H1 (cell line): Measurements from ENCODE around the gene PAWR. TPM values are rescaled to one million over a fixed set of nuclear protein-coding genes. Genes with fewer than 3 reads are reported as not detected.

Experiments used
- CTCF ChIA-PET: fragments of 300-600 bp; sonication (Branson Sonifier 250); formaldehyde crosslinking; loops from one replicate; lab custom pipeline; 2021; ENCODE audit not compliant: partially characterized antibody; lab: Charles Lee
- POLR2A ChIA-PET: fragments of 300-600 bp; sonication (Branson Sonifier 250); formaldehyde crosslinking; loops from one replicate; lab custom pipeline; 2021; ENCODE audit warnings: inconsistent platforms; ENCODE audit not compliant: partially characterized antibody; lab: Charles Lee
- DNase-seq, 2 experiments: peaks; one replicate each; pipeline versions ENCODE4 v3.0.0 to v3.0.0-alpha.2; 2010 to 2022; ENCODE audit warnings: low spot score in 2 of 2, low read depth in 1 of 2, mixed read lengths in 1 of 2
- FAIRE-seq: peaks from 2 replicates; lab custom pipeline; 2011; peaks lifted over from hg19 to GRCh38; lab: Jason Lieb, UNC
- H2AFZ ChIP-seq: 2 replicates; pipeline ENCODE4 v1.8.1; 2012; ENCODE audit warnings: low read length, inconsistent platforms
- H2AK5ac ChIP-seq: 2 replicates; pipeline ENCODE4 v1.6.1; 2013; ENCODE audit warnings: low read depth, low read length
- H2BK120ac ChIP-seq: replicated peaks from 2 replicates; pipeline ENCODE3; 2013; ENCODE audit warnings: low read depth, low read length, inconsistent platforms
- H2BK12ac ChIP-seq: 2 replicates; pipeline ENCODE4 v1.6.1; 2013; ENCODE audit warnings: low read depth, low read length
- H2BK15ac ChIP-seq: 2 replicates; pipeline ENCODE4 v1.6.1; 2013; ENCODE audit warnings: low read length
- H2BK20ac ChIP-seq: 2 replicates; pipeline ENCODE4 v1.6.1; 2013; ENCODE audit warnings: low read length
- H2BK5ac ChIP-seq: 2 replicates; pipeline ENCODE4 v1.6.1; 2013; ENCODE audit warnings: low read depth, low read length
- H3K14ac ChIP-seq: 2 replicates; pipeline ENCODE4 v1.6.1; 2013; ENCODE audit warnings: inconsistent platforms; ENCODE audit not compliant: insufficient read length
- H3K18ac ChIP-seq: 2 replicates; pipeline ENCODE4 v1.6.1; 2013; ENCODE audit warnings: low read length; ENCODE audit errors: extremely low read depth
- H3K23ac ChIP-seq: 2 replicates; pipeline ENCODE4 v1.6.1; 2013; ENCODE audit warnings: inconsistent platforms; ENCODE audit not compliant: insufficient read length
- H3K23me2 ChIP-seq: 2 replicates; pipeline ENCODE4 v1.6.1; 2013; ENCODE audit warnings: low read depth, low read length
- H3K27ac ChIP-seq: 2 replicates; pipeline ENCODE4 v1.6.1; 2011; ENCODE audit warnings: low read depth, low read length, inconsistent platforms
- H3K27me3 ChIP-seq, 4 experiments: replicated peaks in 1 of 4; 1 replicate in 1 of 4; 2 replicates in 3 of 4; pipeline versions ENCODE4 v1.6.1 to v1.8.1; 2011 to 2013; ENCODE audit warnings: low read length in 3 of 4, mild to moderate bottlenecking in 3 of 4, inconsistent platforms in 2 of 4, mixed read lengths in 2 of 4, moderate library complexity in 1 of 4; ENCODE audit not compliant: control insufficient read depth in 3 of 4, insufficient read depth in 3 of 4; ENCODE audit errors: extremely low read depth in 1 of 4
- H3K36me3 ChIP-seq, 4 experiments: 2 replicates each; pipeline versions ENCODE4 v1.6.1 to v1.8.1; 2011 to 2013; ENCODE audit warnings: mild to moderate bottlenecking in 4 of 4, low read length in 3 of 4, moderate library complexity in 2 of 4, control low read depth in 1 of 4, inconsistent platforms in 1 of 4; ENCODE audit not compliant: insufficient read depth in 4 of 4, control insufficient read depth in 2 of 4
- H3K4ac ChIP-seq: replicated peaks from 2 replicates; pipeline ENCODE3; 2013; ENCODE audit warnings: low read length, low read depth, mixed read lengths, inconsistent platforms; ENCODE audit not compliant: insufficient read length
- H3K4me1 ChIP-seq, 4 experiments: replicated peaks in 1 of 4; 1 replicate in 1 of 4; 2 replicates in 3 of 4; pipeline versions ENCODE4 v1.6.1 to v1.8.1; 2011 to 2013; ENCODE audit warnings: low read length in 3 of 4, inconsistent platforms in 2 of 4, mixed read lengths in 1 of 4; ENCODE audit not compliant: insufficient read depth in 4 of 4, control insufficient read depth in 3 of 4
- H3K4me2 ChIP-seq, 2 experiments: 2 replicates each; pipeline versions ENCODE4 v1.6.1 to v1.8.1; 2011 to 2013; ENCODE audit warnings: low read depth in 2 of 2, low read length in 2 of 2, control low read depth in 1 of 2, inconsistent platforms in 1 of 2, mild to moderate bottlenecking in 1 of 2; ENCODE audit not compliant: insufficient read depth in 1 of 2
- H3K4me3 ChIP-seq, 4 experiments: fragments of 200-600, 300-600 bp in 1 of 4; sonication (generic), shearing (Covaris generic), sonication (Bioruptor Twin) in 1 of 4; 2 replicates each; pipeline versions ENCODE4 v1.5.1 to v1.8.1; 2011 to 2016; ENCODE audit warnings: low read length in 4 of 4, low read depth in 3 of 4, control low read depth in 2 of 4, inconsistent platforms in 2 of 4, mild to moderate bottlenecking in 2 of 4, mixed read lengths in 1 of 4, moderate library complexity in 1 of 4; ENCODE audit not compliant: insufficient read depth in 2 of 4; ENCODE audit errors: extremely low read depth in 1 of 4
- H3K56ac ChIP-seq: replicated peaks from 2 replicates; pipeline ENCODE3; 2013; ENCODE audit warnings: low read depth, mild to moderate bottlenecking, mixed read lengths, low read length, inconsistent platforms; ENCODE audit not compliant: insufficient read length
- H3K79me1 ChIP-seq: 2 replicates; pipeline ENCODE4 v1.6.1; 2013; ENCODE audit warnings: low read depth, low read length, control low read depth
- H3K79me2 ChIP-seq, 2 experiments: 2 replicates each; pipeline versions ENCODE4 v1.6.1 to v1.8.1; 2012 to 2013; ENCODE audit warnings: low read length in 2 of 2, mild to moderate bottlenecking in 2 of 2, inconsistent platforms in 1 of 2; ENCODE audit not compliant: insufficient read depth in 2 of 2, control insufficient read depth in 1 of 2
- H3K9ac ChIP-seq, 4 experiments: replicated peaks in 1 of 4; 1 replicate in 1 of 4; 2 replicates in 3 of 4; pipeline versions ENCODE4 v1.6.1 to v1.8.1; 2011 to 2013; ENCODE audit warnings: low read depth in 3 of 4, low read length in 3 of 4, control low read depth in 2 of 4, mild to moderate bottlenecking in 2 of 4, moderate library complexity in 2 of 4, inconsistent platforms in 1 of 4; ENCODE audit errors: extremely low read depth in 1 of 4
- H3K9me3 ChIP-seq, 2 experiments: 2 replicates each; pipeline versions ENCODE4 v1.6.1 to v1.8.1; 2012 to 2013; ENCODE audit warnings: mild to moderate bottlenecking in 2 of 2, moderate library complexity in 2 of 2, control low read depth in 1 of 2, inconsistent platforms in 1 of 2, low read depth in 1 of 2, low read length in 1 of 2, mixed read lengths in 1 of 2; ENCODE audit not compliant: insufficient read depth in 2 of 2
- H4K20me1 ChIP-seq, 2 experiments: replicated peaks in 1 of 2; 2 replicates each; pipeline versions ENCODE3 to v1.8.1; 2011 to 2013; ENCODE audit warnings: inconsistent platforms in 2 of 2, low read length in 2 of 2, mild to moderate bottlenecking in 1 of 2; ENCODE audit not compliant: insufficient read depth in 2 of 2, control insufficient read depth in 1 of 2
- H4K5ac ChIP-seq: 2 replicates; pipeline ENCODE4 v1.6.1; 2013; ENCODE audit warnings: low read length, low read depth, mixed read lengths, inconsistent platforms; ENCODE audit not compliant: insufficient read length
- H4K8ac ChIP-seq: 2 replicates; pipeline ENCODE4 v1.8.0; 2013; ENCODE audit warnings: mild to moderate bottlenecking, moderate library complexity, low read length, inconsistent platforms; ENCODE audit not compliant: insufficient read depth; ENCODE audit errors: extremely low read depth
- H4K91ac ChIP-seq: replicated peaks from 2 replicates; pipeline ENCODE3; 2013; ENCODE audit warnings: low read length, mixed read lengths, inconsistent platforms; ENCODE audit not compliant: insufficient read length
- CBX8 ChIP-seq: fragments of 300-800, 300-1000 bp; sonication (generic); IDR thresholded peaks from 2 replicates; pipeline ENCODE4 v1.7.1; 2016; ENCODE audit warnings: low read depth, low read length, borderline replicate concordance
- EP300 ChIP-seq, 2 experiments: IDR thresholded peaks; 1 replicate in 1 of 2; 2 replicates in 1 of 2; pipeline ENCODE4 v1.6.1; 2011 to 2012; ENCODE audit warnings: low read depth in 2 of 2, low read length in 2 of 2, mild to moderate bottlenecking in 2 of 2, borderline replicate concordance in 1 of 2, inconsistent platforms in 1 of 2, moderate library complexity in 1 of 2
- FOSL1 ChIP-seq: IDR thresholded peaks from 2 replicates; pipeline ENCODE4 v1.6.1; 2011; ENCODE audit warnings: mild to moderate bottlenecking, low read depth, low read length, moderate library complexity; ENCODE audit not compliant: insufficient read depth
- MAFK ChIP-seq: IDR thresholded peaks from 2 replicates; pipeline ENCODE4 v1.6.1; 2012; ENCODE audit warnings: low read depth, mild to moderate bottlenecking, improper control_type of control experiment, low read length
- POLR2A ChIP-seq, 2 experiments: IDR thresholded peaks; 1 replicate in 1 of 2; 2 replicates in 1 of 2; pipeline ENCODE4 v1.6.1; 2011; ENCODE audit warnings: low read depth in 2 of 2, low read length in 2 of 2, mild to moderate bottlenecking in 2 of 2; ENCODE audit errors: control extremely low read depth in 1 of 2
- POLR2AphosphoS5 ChIP-seq: IDR thresholded peaks from 2 replicates; pipeline ENCODE4 v1.6.1; 2011; ENCODE audit warnings: low read depth, low read length
- POU5F1 ChIP-seq: IDR thresholded peaks from 2 replicates; pipeline ENCODE4 v1.6.1; 2011; ENCODE audit warnings: low read depth, mild to moderate bottlenecking, low read length, moderate library complexity
- SAP30 ChIP-seq: fragments of 300-600 bp; sonication (generic); IDR thresholded peaks from 2 replicates; pipeline ENCODE4 v1.7.1; 2012; ENCODE audit warnings: low read length, moderate library complexity, mild to moderate bottlenecking, inconsistent platforms; ENCODE audit not compliant: insufficient read depth, insufficient replicate concordance
- SIN3A ChIP-seq, 2 experiments: IDR thresholded peaks in 1 of 2; conservative IDR thresholded peaks in 1 of 2; 2 replicates each; pipeline ENCODE4 v1.6.1; 2011 to 2012; ENCODE audit warnings: low read length in 2 of 2, improper control_type of control experiment in 1 of 2, low read depth in 1 of 2, mild to moderate bottlenecking in 1 of 2
- SP1 ChIP-seq: IDR thresholded peaks from 2 replicates; pipeline ENCODE4 v1.6.1; 2011; ENCODE audit warnings: low read depth, low read length
- TAF7 ChIP-seq: optimal IDR thresholded peaks from 2 replicates; pipeline ENCODE3; 2011; ENCODE audit warnings: low read depth, mild to moderate bottlenecking, inconsistent platforms, low read length, moderate library complexity, borderline replicate concordance
- TBP ChIP-seq: IDR thresholded peaks from 2 replicates; pipeline ENCODE4 v1.6.1; 2011; ENCODE audit warnings: low read depth, low read length, improper control_type of control experiment
- TCF12 ChIP-seq: IDR thresholded peaks from 2 replicates; pipeline ENCODE4 v1.6.1; 2011; ENCODE audit warnings: low read depth, mild to moderate bottlenecking, low read length
- WGBS, 2 experiments: shearing (Covaris generic) in 1 of 2; methylation state at CpG; one replicate each; pipeline versions ENCODE4 v1.1.6 to v1.1.7; 2013 to 2015; ENCODE audit warnings: low lambda C conversion rate in 2 of 2, mixed read lengths in 2 of 2, inconsistent platforms in 1 of 2, low coverage in 1 of 2, missing lambda C conversion rate in 1 of 2; ENCODE audit not compliant: insufficient replicate concordance in 2 of 2, insufficient coverage in 1 of 2, insufficient read length in 1 of 2; ENCODE audit errors: extremely low coverage in 1 of 2, missing lambda C conversion rate in 1 of 2; 5-methylcytosine and 5-hydroxymethylcytosine counted together
- polyA plus RNA-seq, 7 experiments: library from polyadenylated mRNA; depleted of rRNA in 3 of 7; stranded (reverse) in 5 of 7; unstranded in 2 of 7; fragments of >200 nt in 5 of 7; fragments of 200-250 nt in 2 of 7; gene quantifications; 1 replicate in 5 of 7; 2 replicates in 1 of 7; 4 replicates in 1 of 7; pipeline versions ENCODE4 v1.2.1 to v1.2.3, GENCODE V29; 2011 to 2013; ENCODE audit warnings: missing spikeins in 2 of 7, mixed read lengths in 2 of 7
- total RNA-seq: library from RNA; stranded (reverse); fragmentation: NEBNext Ultra II Directional; extraction: Animal tissue kit (Norgen Biotek cat#: 25700); gene quantifications from 2 replicates; pipeline ENCODE4 v1.2.1, GENCODE V29; 2021

The PAWR gene
- total and polyA plus RNA-seq, 2 of the 8 experiments (the other 6 are each of a cell fraction or from before 2014, with no cell fraction given), result 28.3 to 327 TPM

GRCh38 chr12:79680051-79680450 lies 10.7 kb downstream of the PAWR start:
- no peak overlapping the region for H2BK5ac ChIP-seq
- H3K4ac ChIP-seq, result no peak overlapping the region
- peaks cover 20 to 48% of the 10 kb centered on the region in 2 experiments for H4K20me1 ChIP-seq
- no peak overlapping the region for H3K27ac ChIP-seq
- no peaks in the 10 kb centered on the region for H3K27me3 ChIP-seq
- no peak overlapping the region for H3K56ac ChIP-seq
- H4K5ac ChIP-seq, result no peak overlapping the region
- WGBS, 2 experiments, result 85% methylated on average over 4 of the region's 4 CpGs; no CpG with 5 or more reads in 1 of the 2 experiments
- peaks cover 0 to 29% (median 10%) of the 10 kb centered on the region in 4 experiments; a peak in 5 of 7 replicates for H3K4me1 ChIP-seq
- POLR2A ChIA-PET, result interaction anchor here (1.1 to 3.6 kb wide), 5 partner anchors 8 to 20 kb away, joined by 3 to 21 read pairs (median 4); partner anchors contain the start of gene PAWR
- FAIRE-seq, result no peak
- H2BK120ac ChIP-seq, result no peak overlapping the region
- no peak overlapping the region for H3K18ac ChIP-seq
- peaks cover 0 to 10% (median 0%) of the 10 kb centered on the region in 4 experiments; a peak in 1 of 8 replicates for H3K36me3 ChIP-seq
- no peak overlapping the region for H4K8ac ChIP-seq
- no peak overlapping the region for H2AK5ac ChIP-seq
- H2BK12ac ChIP-seq, result no peak overlapping the region
- no peak for TF ChIP-seq CBX8
- no peak for TF ChIP-seq SP1
- no peak for TF ChIP-seq POU5F1
- TF ChIP-seq FOSL1, result no peak
- no peak for TF ChIP-seq TAF7
- TF ChIP-seq POLR2A (IDR thresholded peaks at IDR 0.05; ENCODE audit: control extremely low read depth in 1 of 2, low read depth in 2 of 2, low read length in 2 of 2), result peak in 1 of 2 experiments; percentile 53; a peak in 1 of 3 replicates
- no peak for TF ChIP-seq EP300 (IDR thresholded peaks at IDR 0.05; ENCODE audit: borderline replicate concordance in 1 of 2, low read depth in 2 of 2, low read length in 2 of 2)
- no peak for TF ChIP-seq SAP30
- no peak for TF ChIP-seq MAFK
- TF ChIP-seq SIN3A (conservative IDR thresholded peaks at IDR 0.05 in 1 of 2, IDR thresholded peaks at IDR 0.05 in 1 of 2; ENCODE audit: low read depth in 1 of 2, low read length in 2 of 2), result no peak
- no peak for TF ChIP-seq TBP
- TF ChIP-seq POLR2AphosphoS5, result peak; percentile 33; the same call in 1 of the 2 replicates
- TF ChIP-seq TCF12, result no peak
- TF ChIP-seq, all 59 proteins: peak for 2
- Histone ChIP-seq H4K91ac (no peak overlapping the region), H3K4me2 (peak overlapping the region; percentile 30 to 56; a peak in 1 of 4 replicates), H3K4me3 (0 out of 8 replicates have a peak overlapping the region, but pooled peaks of 1 of the 4 experiments have one; percentile 2), H3K79me2 (peaks cover 61 to 100% of the 10 kb centered on the region in 2 experiments), H2BK15ac (no peak overlapping the region), H3K14ac (no peak overlapping the region), H3K9ac (no peak overlapping the region; a peak in 1 of 7 replicates), H3K23ac (no peak overlapping the region), H3K79me1 (no peaks in the 10 kb centered on the region), H3K9me3 (no peaks in the 10 kb centered on the region), H3K23me2 (no peaks in the 10 kb centered on the region), H2BK20ac (no peak overlapping the region), H2AFZ (no peak overlapping the region)
- CTCF ChIA-PET, result interaction anchor here (1.2 kb wide), 1 partner anchor 11 kb away, joined by 3 read pairs; the partner anchor contains the start of gene PAWR
- no peak for DNase-seq
